Mesenchymal stem cell (in vitro differentiated cells and primary cell): Measurements from ENCODE around the gene C1QB.

Experiments used
- DNase-seq: peaks from one replicate; pipeline ENCODE4 v3.0.0-alpha.2; 2013
- H2AFZ ChIP-seq: one replicate; pipeline ENCODE4 v1.6.1; 2013; ENCODE audit warnings: low read depth, mild to moderate bottlenecking, control low read depth, inconsistent platforms, low read length, moderate library complexity
- H2AK5ac ChIP-seq: 2 replicates; pipeline ENCODE4 v1.6.1; 2013; ENCODE audit warnings: low read length, moderate library complexity, mild to moderate bottlenecking, inconsistent platforms; ENCODE audit not compliant: severe bottlenecking
- H2BK120ac ChIP-seq: one replicate; pipeline ENCODE4 v1.6.1; 2013; ENCODE audit warnings: low read depth, mild to moderate bottlenecking, inconsistent platforms, low read length, moderate library complexity
- H2BK12ac ChIP-seq, 2 experiments: one replicate each; pipeline ENCODE4 v1.6.1; 2013; ENCODE audit warnings: inconsistent platforms in 2 of 2, low read length in 2 of 2, mild to moderate bottlenecking in 2 of 2, moderate library complexity in 2 of 2, control low read depth in 1 of 2
- H2BK15ac ChIP-seq: one replicate; pipeline ENCODE4 v1.6.1; 2013; ENCODE audit warnings: mild to moderate bottlenecking, low read depth, inconsistent platforms; ENCODE audit not compliant: poor library complexity, severe bottlenecking
- H2BK5ac ChIP-seq: 2 replicates; pipeline ENCODE4 v1.6.1; 2013; ENCODE audit warnings: low read depth, mild to moderate bottlenecking, low read length, control low read depth, inconsistent platforms; ENCODE audit not compliant: poor library complexity, severe bottlenecking
- H3K14ac ChIP-seq, 2 experiments: one replicate each; pipeline ENCODE4 v1.6.1; 2013; ENCODE audit warnings: inconsistent platforms in 2 of 2, low read length in 2 of 2, control low read depth in 1 of 2, mild to moderate bottlenecking in 1 of 2, moderate library complexity in 1 of 2
- H3K18ac ChIP-seq, 2 experiments: one replicate each; pipeline ENCODE4 v1.6.1; 2013; ENCODE audit warnings: inconsistent platforms in 2 of 2, low read length in 2 of 2, control low read depth in 1 of 2, low read depth in 1 of 2, mild to moderate bottlenecking in 1 of 2
- H3K23ac ChIP-seq, 2 experiments: one replicate each; pipeline ENCODE4 v1.6.1; 2013; ENCODE audit warnings: inconsistent platforms in 2 of 2, low read length in 2 of 2, mild to moderate bottlenecking in 2 of 2, moderate library complexity in 2 of 2, control low read depth in 1 of 2
- H3K27ac ChIP-seq: 2 replicates; pipeline ENCODE4 v1.5.1; 2013; ENCODE audit warnings: mild to moderate bottlenecking, moderate library complexity, low read length, control low read depth, inconsistent platforms; ENCODE audit not compliant: poor library complexity, severe bottlenecking
- H3K27me3 ChIP-seq, 2 experiments: 2 replicates each; pipeline versions ENCODE4 v1.6.1 to v1.7.0; 2013; ENCODE audit warnings: low read length in 2 of 2, mild to moderate bottlenecking in 2 of 2, moderate library complexity in 2 of 2, control low read depth in 1 of 2, inconsistent platforms in 1 of 2; ENCODE audit not compliant: control insufficient read depth in 1 of 2, insufficient read depth in 1 of 2
- H3K36me3 ChIP-seq, 2 experiments: 2 replicates each; pipeline versions ENCODE4 v1.6.1 to v1.7.0; 2013; ENCODE audit warnings: low read length in 2 of 2, control low read depth in 1 of 2, inconsistent platforms in 1 of 2, low read depth in 1 of 2, mild to moderate bottlenecking in 1 of 2; ENCODE audit not compliant: insufficient read depth in 2 of 2, control insufficient read depth in 1 of 2
- H3K4ac ChIP-seq, 2 experiments: one replicate each; pipeline ENCODE4 v1.6.1; 2013; ENCODE audit warnings: inconsistent platforms in 2 of 2, low read length in 2 of 2, mild to moderate bottlenecking in 2 of 2, moderate library complexity in 2 of 2, control low read depth in 1 of 2, low read depth in 1 of 2
- H3K4me1 ChIP-seq: 2 replicates; pipeline ENCODE4 v1.6.1; 2013; ENCODE audit warnings: low read depth, low read length, control low read depth; ENCODE audit not compliant: control insufficient read depth, insufficient read depth
- H3K4me2 ChIP-seq: 2 replicates; pipeline ENCODE4 v1.6.1; 2013; ENCODE audit warnings: low read length, mild to moderate bottlenecking, inconsistent platforms; ENCODE audit not compliant: poor library complexity, severe bottlenecking
- H3K4me3 ChIP-seq, 2 experiments: 2 replicates each; pipeline versions ENCODE4 v1.5.1 to v1.7.0; 2013; ENCODE audit warnings: low read length in 2 of 2, mild to moderate bottlenecking in 2 of 2, control low read depth in 1 of 2, low read depth in 1 of 2; ENCODE audit not compliant: insufficient read depth in 1 of 2
- H3K79me1 ChIP-seq: replicated peaks from 2 replicates; pipeline ENCODE4 v1.6.1; 2013; ENCODE audit warnings: mild to moderate bottlenecking, control low read depth, low read length, inconsistent platforms; ENCODE audit not compliant: poor library complexity, severe bottlenecking
- H3K9ac ChIP-seq: 2 replicates; pipeline ENCODE4 v1.7.0; 2013; ENCODE audit warnings: mild to moderate bottlenecking, low read length, moderate library complexity
- H3K9me3 ChIP-seq: 2 replicates; pipeline ENCODE4 v1.7.0; 2013; ENCODE audit warnings: mild to moderate bottlenecking, low read length; ENCODE audit not compliant: control insufficient read depth
- H4K8ac ChIP-seq: one replicate; pipeline ENCODE4 v1.6.1; 2013; ENCODE audit warnings: inconsistent platforms, mild to moderate bottlenecking, low read length, moderate library complexity
- H4K91ac ChIP-seq: one replicate; pipeline ENCODE4 v1.6.1; 2013; ENCODE audit warnings: mild to moderate bottlenecking, low read length, inconsistent platforms
- WGBS: methylation state at CpG from one replicate; pipeline ENCODE4 v1.1.7; 2013; ENCODE audit warnings: mixed read lengths; 5-methylcytosine and 5-hydroxymethylcytosine counted together

C1QB gene

DNA sequence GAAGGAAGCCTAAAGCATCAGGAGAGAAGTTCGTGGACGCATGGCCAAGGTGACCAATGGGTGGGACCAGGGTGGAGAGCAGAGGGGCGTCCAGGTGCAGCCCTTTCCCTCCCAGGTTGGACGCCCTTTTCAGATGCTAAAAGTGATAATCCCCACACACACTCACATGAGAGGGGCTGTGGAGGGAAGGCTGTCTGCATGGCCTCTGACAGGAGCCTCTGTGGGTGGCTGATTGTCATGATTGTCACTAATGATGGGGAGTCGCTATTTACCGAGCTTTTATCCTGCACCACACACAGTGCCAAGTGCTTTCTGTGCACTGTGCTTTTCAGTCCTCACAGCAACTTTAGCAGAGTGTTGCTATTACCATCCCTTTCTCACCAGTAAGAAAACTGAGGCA, 43.7 kb upstream of the C1QB start:
- H2AK5ac ChIP-seq: no peak overlapping the region
- H4K91ac ChIP-seq: no peak overlapping the region
- H3K18ac ChIP-seq: no peak overlapping the region
- H3K4me1 ChIP-seq: no peaks in the 10 kb centered on the region
- H2BK120ac ChIP-seq: no peak overlapping the region
- H3K23ac ChIP-seq: no peak overlapping the region
- H3K9me3 ChIP-seq: no peaks in the 10 kb centered on the region
- no peak overlapping the region for H3K4me2 ChIP-seq
- no peak overlapping the region for H3K14ac ChIP-seq
- H2BK5ac ChIP-seq: no peak overlapping the region
- peaks cover 57 to 89% of the 10 kb centered on the region in 2 experiments for H3K27me3 ChIP-seq
- H2AFZ ChIP-seq: no peak overlapping the region
- H4K8ac ChIP-seq: no peak overlapping the region
- H3K4ac ChIP-seq: no peak overlapping the region
- WGBS: 46% methylated on average over 4 of the region's 6 CpGs
- no peak overlapping the region for H3K9ac ChIP-seq
- H3K27ac ChIP-seq: no peak overlapping the region
- no peaks in the 10 kb centered on the region for H3K79me1 ChIP-seq
- no peaks in the 10 kb centered on the region for H3K36me3 ChIP-seq
- H2BK12ac ChIP-seq: no peak overlapping the region
- H3K4me3 ChIP-seq: no peak overlapping the region
- DNase-seq: no peak
- H2BK15ac ChIP-seq: no peak overlapping the region

DNA sequence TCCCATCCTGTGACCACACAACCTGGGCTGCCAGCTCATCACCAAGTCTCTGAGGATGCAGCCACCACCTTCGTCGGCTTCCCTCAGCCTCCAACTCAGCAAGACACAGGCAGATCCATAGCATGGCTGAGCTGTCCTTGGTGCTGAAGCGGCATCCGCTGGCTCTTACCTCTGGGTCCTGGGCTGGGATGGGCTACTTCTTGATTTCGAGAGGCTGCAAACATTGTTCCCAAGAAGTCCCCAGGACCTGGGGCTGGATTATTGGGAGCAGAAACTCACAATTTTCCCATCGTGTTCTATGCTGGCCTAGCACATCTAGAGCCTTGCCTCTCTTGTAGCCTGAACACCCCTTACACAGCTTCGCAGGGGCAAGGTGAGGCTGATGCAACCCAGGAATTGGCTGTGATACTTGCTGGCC, 41.5 kb upstream of the C1QB start:
- Histone ChIP-seq H3K18ac (no peak overlapping the region), H2AK5ac (no peak overlapping the region), H3K4me3 (no peak overlapping the region), H3K4me1 (no peaks in the 10 kb centered on the region), H3K27me3 (peaks cover 60 to 88% of the 10 kb centered on the region in 2 experiments), H3K9me3 (no peaks in the 10 kb centered on the region), H3K36me3 (no peaks in the 10 kb centered on the region), H2BK5ac (no peak overlapping the region), H3K4me2 (no peak overlapping the region), H4K91ac (no peak overlapping the region), H3K79me1 (no peaks in the 10 kb centered on the region), H3K23ac (no peak overlapping the region), H3K9ac (no peak overlapping the region), H3K14ac (no peak overlapping the region), H3K27ac (no peak overlapping the region), H3K4ac (no peak overlapping the region), H4K8ac (no peak overlapping the region), H2AFZ (no peak overlapping the region), H2BK12ac (no peak overlapping the region), H2BK15ac (no peak overlapping the region), H2BK120ac (no peak overlapping the region)
- DNase-seq: peak; percentile 66
- 28% methylated on average over 7 of the region's 7 CpGs for WGBS

DNA sequence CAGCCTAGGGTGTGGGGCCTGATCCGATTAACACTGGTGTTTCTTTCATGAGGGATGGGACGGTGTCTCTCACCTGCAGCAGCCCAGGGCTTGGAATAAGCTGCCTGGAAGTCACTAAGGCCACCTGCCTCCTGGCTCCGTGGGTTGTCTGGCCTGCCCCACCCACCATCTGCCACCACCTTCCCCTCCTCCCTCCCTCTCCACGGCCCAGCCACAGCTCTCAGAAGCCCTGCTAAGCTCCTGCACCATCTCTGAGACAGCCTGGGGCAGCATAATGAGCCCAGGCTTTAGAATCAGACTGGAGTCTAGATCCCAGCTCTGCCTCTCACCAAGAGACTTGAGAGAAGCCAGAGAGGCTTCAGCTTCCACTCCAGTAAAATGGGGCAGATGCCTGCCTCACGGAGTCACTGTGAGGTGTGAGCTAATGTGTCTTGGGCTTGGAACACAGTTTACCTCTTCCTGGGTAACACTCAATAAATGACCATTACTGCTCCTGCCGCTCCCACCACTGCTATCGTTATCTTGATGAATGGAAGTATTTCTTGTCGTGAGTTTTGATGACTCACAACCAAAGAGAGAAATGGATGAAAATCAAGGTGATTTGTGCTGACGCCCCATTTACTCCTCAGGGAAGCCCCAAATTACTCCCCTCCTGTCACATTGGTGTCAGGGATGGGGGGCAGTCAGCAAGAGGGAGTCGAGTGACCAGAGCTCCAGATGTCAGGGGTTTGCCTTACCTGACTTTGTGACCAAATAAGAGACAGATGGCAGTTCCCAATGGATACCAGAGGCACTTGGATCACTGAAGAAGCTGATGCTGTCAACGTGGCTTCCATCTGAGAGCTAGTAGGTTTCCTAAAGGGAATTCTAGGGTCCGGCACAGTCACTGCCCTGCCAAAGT, 40.1 kb upstream of the C1QB start:
- H2AFZ ChIP-seq: no peak overlapping the region
- H3K4me3 ChIP-seq: no peak overlapping the region
- no peak overlapping the region for H3K4me2 ChIP-seq
- no peak overlapping the region for H3K18ac ChIP-seq
- no peak overlapping the region for H4K91ac ChIP-seq
- no peaks in the 10 kb centered on the region for H3K4me1 ChIP-seq
- no peak overlapping the region for H4K8ac ChIP-seq
- no peak overlapping the region for H2AK5ac ChIP-seq
- no peaks in the 10 kb centered on the region for H3K36me3 ChIP-seq
- no peak overlapping the region for H2BK5ac ChIP-seq
- no peak overlapping the region for H3K23ac ChIP-seq
- no peak overlapping the region for H3K27ac ChIP-seq
- WGBS: 51% methylated on average over 11 of the region's 12 CpGs
- no peak overlapping the region for H2BK12ac ChIP-seq
- no peak overlapping the region for H3K14ac ChIP-seq
- H3K9ac ChIP-seq: no peak overlapping the region
- no peak overlapping the region for H2BK15ac ChIP-seq
- H2BK120ac ChIP-seq: no peak overlapping the region
- peaks cover 62 to 89% of the 10 kb centered on the region in 2 experiments for H3K27me3 ChIP-seq
- no peaks in the 10 kb centered on the region for H3K9me3 ChIP-seq
- no peak overlapping the region for H3K4ac ChIP-seq
- H3K79me1 ChIP-seq: no peaks in the 10 kb centered on the region
- DNase-seq: no peak

DNA sequence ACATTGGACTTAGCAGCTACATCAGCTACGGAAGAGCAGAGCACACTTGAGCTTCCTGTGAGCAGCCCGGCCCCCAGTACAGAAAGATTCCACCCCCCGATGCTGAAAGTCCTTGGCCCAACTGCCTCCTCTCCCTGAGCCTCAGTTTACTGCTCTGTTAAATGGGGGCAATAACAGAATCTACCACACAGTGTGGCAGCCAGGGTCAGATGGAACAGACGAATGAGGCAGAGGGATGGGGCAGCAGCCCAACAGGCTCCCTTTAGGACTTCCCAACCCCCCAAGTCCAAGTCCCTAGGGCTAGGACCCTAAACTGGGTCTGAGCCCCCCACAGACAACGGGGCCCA, 39.5 kb upstream of the C1QB start:
- Histone ChIP-seq H2AFZ (no peak overlapping the region), H4K91ac (no peak overlapping the region), H3K27ac (no peak overlapping the region), H3K36me3 (no peaks in the 10 kb centered on the region), H3K79me1 (no peaks in the 10 kb centered on the region), H3K4me3 (no peak overlapping the region), H3K4ac (no peak overlapping the region), H2BK15ac (no peak overlapping the region), H3K18ac (no peak overlapping the region), H3K9ac (no peak overlapping the region), H3K4me2 (no peak overlapping the region), H3K27me3 (peaks cover 61 to 90% of the 10 kb centered on the region in 2 experiments), H2BK5ac (no peak overlapping the region), H2BK12ac (no peak overlapping the region), H2BK120ac (no peak overlapping the region), H3K9me3 (no peaks in the 10 kb centered on the region), H2AK5ac (no peak overlapping the region), H3K23ac (no peak overlapping the region), H4K8ac (no peak overlapping the region), H3K14ac (no peak overlapping the region), H3K4me1 (no peaks in the 10 kb centered on the region)
- WGBS: 62% methylated on average over 5 of the region's 5 CpGs
- no peak for DNase-seq
